IPS-18a (cell line): Measurements from ENCODE around the gene GGNBP2.
A peak's percentile ranks its signal among the peaks of the same experiment; 100 is the strongest.

ENCODE experiments used
- H3K27ac ChIP-seq: one replicate; pipeline ENCODE4 v1.5.1; 2013; ENCODE audit warnings: low read length
- H3K27me3 ChIP-seq: one replicate; pipeline ENCODE4 v1.6.1; 2013; ENCODE audit warnings: mild to moderate bottlenecking, low read length; ENCODE audit not compliant: control insufficient read depth, insufficient read depth
- H3K36me3 ChIP-seq: one replicate; pipeline ENCODE4 v1.6.1; 2013; ENCODE audit warnings: low read depth, low read length; ENCODE audit not compliant: control insufficient read depth
- H3K4me1 ChIP-seq: one replicate; pipeline ENCODE4 v1.6.1; 2013; ENCODE audit warnings: low read depth, low read length; ENCODE audit not compliant: control insufficient read depth
- H3K4me3 ChIP-seq: one replicate; pipeline ENCODE4 v1.5.1; 2013; ENCODE audit warnings: low read length
- H3K9ac ChIP-seq: one replicate; pipeline ENCODE4 v1.6.1; 2013; ENCODE audit warnings: mild to moderate bottlenecking, low read length, moderate library complexity
- H3K9me3 ChIP-seq: one replicate; pipeline ENCODE4 v1.6.1; 2013; ENCODE audit warnings: low read depth, low read length; ENCODE audit not compliant: control insufficient read depth

Gene GGNBP2

GRCh38 chr17:36525113-36525512 lies 19.6 kb upstream of the GGNBP2 start:
- H3K9ac ChIP-seq = no peak overlapping the region

DNA sequence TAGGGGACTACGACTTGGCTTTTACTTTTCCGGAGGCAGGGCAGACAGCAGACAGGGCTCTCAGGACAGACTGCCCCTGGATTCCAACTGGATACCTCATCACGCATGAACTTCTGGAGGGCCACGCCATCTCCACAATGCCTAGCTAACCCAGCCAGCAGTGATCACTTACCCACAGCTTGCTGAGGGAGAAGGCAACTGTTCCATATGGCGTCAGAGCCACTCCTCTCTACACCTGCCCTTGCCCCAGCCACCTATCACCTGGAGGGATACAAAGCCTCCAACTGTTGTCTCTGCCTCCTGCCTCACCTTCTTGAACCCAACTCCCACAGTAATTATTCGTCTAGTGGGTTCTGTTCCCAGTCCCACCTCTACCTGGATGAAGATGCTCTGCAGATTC lies 18.8 kb upstream of the GGNBP2 start:
- H3K4me3 ChIP-seq = no peak overlapping the region
- H3K9me3 ChIP-seq = no peaks in the 10 kb centered on the region
- H3K9ac ChIP-seq = no peak overlapping the region
- H3K27me3 ChIP-seq = no peaks in the 10 kb centered on the region
- no peaks in the 10 kb centered on the region for H3K4me1 ChIP-seq
- H3K27ac ChIP-seq = no peak overlapping the region
- peaks cover 64% of the 10 kb centered on the region for H3K36me3 ChIP-seq

More at GRCh38 chr17:36525113-36525512, 19.6 kb upstream of the GGNBP2 start:
- H3K36me3 ChIP-seq = peaks cover 72% of the 10 kb centered on the region
- no peak overlapping the region for H3K4me3 ChIP-seq
- H3K4me1 ChIP-seq = no peaks in the 10 kb centered on the region
- no peak overlapping the region for H3K27ac ChIP-seq
- no peaks in the 10 kb centered on the region for H3K9me3 ChIP-seq
- no peaks in the 10 kb centered on the region for H3K27me3 ChIP-seq

- H3K9me3 ChIP-seq = no peaks in the 10 kb centered on the region
- H3K27me3 ChIP-seq = no peaks in the 10 kb centered on the region
- no peaks in the 10 kb centered on the region for H3K4me1 ChIP-seq
- peaks cover 71% of the 10 kb centered on the region for H3K36me3 ChIP-seq
- no peak overlapping the region for H3K9ac ChIP-seq
- H3K27ac ChIP-seq = no peak overlapping the region
- H3K4me3 ChIP-seq = no peak overlapping the region
Observed at GRCh38 chr17:36527621-36528250, 17.0 kb upstream of the GGNBP2 start.

DNA sequence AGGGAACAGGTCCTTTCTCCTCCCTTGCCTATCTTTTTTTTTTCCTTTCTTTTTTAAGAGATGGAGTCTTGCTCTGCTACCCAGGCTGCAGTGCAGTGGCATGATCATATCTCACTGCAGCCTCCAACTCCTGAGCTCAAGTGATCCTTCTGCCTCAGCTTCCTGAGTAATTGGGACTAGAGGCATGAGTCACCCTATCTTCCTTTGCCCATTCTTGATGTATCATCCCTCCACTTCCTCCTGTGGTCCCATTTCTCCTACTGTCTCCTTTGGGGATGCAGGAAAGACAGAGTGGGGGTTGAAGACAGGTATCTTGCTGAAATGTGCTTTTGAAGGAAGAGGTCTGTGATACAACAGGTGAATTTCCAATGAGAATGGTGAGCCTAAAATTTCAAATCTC lies 15.6 kb upstream of the GGNBP2 start:
- Histone ChIP-seq H3K4me1 (peaks cover 6% of the 10 kb centered on the region), H3K27ac (no peak overlapping the region), H3K4me3 (no peak overlapping the region)

GRCh38 chr17:36532435-36532975 lies 12.2 kb upstream of the GGNBP2 start:
- Histone ChIP-seq H3K36me3 (peaks cover 54% of the 10 kb centered on the region), H3K27me3 (no peaks in the 10 kb centered on the region), H3K27ac (no peak overlapping the region), H3K9ac (no peak overlapping the region), H3K4me1 (peaks cover 11% of the 10 kb centered on the region), H3K9me3 (no peaks in the 10 kb centered on the region), H3K4me3 (no peak overlapping the region)

More for the DNA sequence above, 15.6 kb upstream of the GGNBP2 start:
- H3K9me3 ChIP-seq = no peaks in the 10 kb centered on the region
- H3K36me3 ChIP-seq = peaks cover 78% of the 10 kb centered on the region
- no peaks in the 10 kb centered on the region for H3K27me3 ChIP-seq
- H3K9ac ChIP-seq = no peak overlapping the region

DNA sequence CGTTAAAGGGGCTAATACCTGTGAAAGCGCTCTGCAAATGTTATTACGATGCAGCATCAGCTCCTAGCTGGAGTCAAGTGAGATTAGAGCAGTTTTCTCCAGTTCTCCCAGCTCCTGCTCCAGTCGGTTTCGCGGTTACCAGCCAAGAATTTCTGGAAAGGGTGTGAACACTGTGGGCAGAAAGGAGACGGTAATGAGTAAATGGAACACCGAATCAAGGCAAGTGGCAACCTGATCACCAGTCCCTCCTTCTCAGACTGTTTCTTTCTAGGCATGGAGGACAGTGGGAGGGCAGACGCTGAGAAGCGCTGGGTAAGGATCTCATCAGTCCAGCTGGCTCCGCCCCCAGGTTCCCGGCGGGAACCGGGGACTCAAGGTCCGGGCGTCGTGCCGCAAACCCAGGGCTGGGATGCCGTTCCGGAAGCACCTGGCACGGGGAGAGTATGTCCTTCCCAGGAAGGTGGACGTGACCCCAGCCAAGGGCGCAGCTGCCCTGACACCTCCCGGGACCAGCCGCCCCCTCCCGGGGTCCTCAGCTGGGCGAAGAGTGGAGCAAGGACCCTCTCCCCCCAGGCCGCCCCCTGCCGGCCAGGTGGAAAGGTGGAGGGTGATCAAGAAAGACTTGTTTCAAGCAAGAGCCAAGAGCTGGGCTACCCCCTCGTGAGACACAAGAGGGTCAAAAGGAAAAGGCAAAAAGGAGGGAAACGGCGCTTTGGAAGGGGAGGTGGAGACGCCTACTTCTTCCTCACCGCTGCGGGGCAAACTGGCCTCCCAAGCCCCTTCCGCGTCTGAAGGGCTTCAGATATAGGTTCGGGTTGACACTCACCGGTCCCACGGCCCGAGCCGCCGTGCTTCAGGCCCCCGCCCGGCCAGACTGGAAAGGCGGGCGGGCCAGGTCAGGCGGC lies 10.5 kb upstream of the GGNBP2 start:
- H3K4me3 ChIP-seq = peak overlapping the region; percentile 93
- peaks cover 11% of the 10 kb centered on the region for H3K4me1 ChIP-seq
- H3K27ac ChIP-seq = peak overlapping the region; percentile 97
- no peaks in the 10 kb centered on the region for H3K9me3 ChIP-seq
- peak overlapping the region; percentile 98 for H3K9ac ChIP-seq
- H3K27me3 ChIP-seq = no peaks in the 10 kb centered on the region
- H3K36me3 ChIP-seq = peaks cover 51% of the 10 kb centered on the region

GRCh38 chr17:36534840-36535668 lies 9.7 kb upstream of the GGNBP2 start, which contains the start of the genes MYO19 and PIGW:
Gene MYO19, minus strand, starts transcription at chr17:36534868. Its CDS starts 2,330 bp downstream, at chr17:36532538.
Gene PIGW, plus strand, starts transcription at chr17:36534987. Its CDS starts 2,115 bp downstream, at chr17:36537102.
- H3K9ac ChIP-seq = peak within 1 kb of the TSS; percentile 98
- no peaks in the 10 kb centered on the region for H3K27me3 ChIP-seq
- peaks cover 11% of the 10 kb centered on the region for H3K4me1 ChIP-seq
- peak within 1 kb of the TSS; percentile 97 for H3K27ac ChIP-seq
- H3K4me3 ChIP-seq = peak within 1 kb of the TSS; percentile 93
- no peaks in the 10 kb centered on the region for H3K9me3 ChIP-seq
- H3K36me3 ChIP-seq = peaks cover 42% of the 10 kb centered on the region

DNA sequence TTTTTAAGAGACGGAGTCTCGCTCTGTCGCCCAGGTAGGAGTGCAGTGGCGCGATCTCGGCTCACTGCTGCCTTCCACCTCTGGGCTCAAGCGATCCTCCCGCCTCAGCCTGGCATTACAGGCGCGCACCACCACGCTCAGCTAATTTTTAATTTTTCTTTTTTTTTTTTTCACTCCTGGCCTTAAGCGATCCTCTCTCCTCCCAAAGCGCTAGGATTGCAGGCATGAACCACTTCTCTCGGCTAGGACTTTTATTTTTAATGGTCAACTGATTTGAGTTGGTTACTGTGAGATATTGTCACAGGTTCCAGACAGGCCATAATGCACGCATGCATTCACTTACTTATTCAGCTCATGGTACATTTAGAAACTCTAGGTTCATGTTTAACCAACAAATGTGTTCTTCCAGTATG lies 9.0 kb upstream of the GGNBP2 start:
- peak overlapping the region; percentile 98 for H3K9ac ChIP-seq
- peaks cover 11% of the 10 kb centered on the region for H3K4me1 ChIP-seq
- peak overlapping the region; percentile 93 for H3K4me3 ChIP-seq
- H3K9me3 ChIP-seq = no peaks in the 10 kb centered on the region
- H3K27me3 ChIP-seq = no peaks in the 10 kb centered on the region
- peak overlapping the region; percentile 42 for H3K27ac ChIP-seq
- H3K36me3 ChIP-seq = peaks cover 42% of the 10 kb centered on the region

DNA sequence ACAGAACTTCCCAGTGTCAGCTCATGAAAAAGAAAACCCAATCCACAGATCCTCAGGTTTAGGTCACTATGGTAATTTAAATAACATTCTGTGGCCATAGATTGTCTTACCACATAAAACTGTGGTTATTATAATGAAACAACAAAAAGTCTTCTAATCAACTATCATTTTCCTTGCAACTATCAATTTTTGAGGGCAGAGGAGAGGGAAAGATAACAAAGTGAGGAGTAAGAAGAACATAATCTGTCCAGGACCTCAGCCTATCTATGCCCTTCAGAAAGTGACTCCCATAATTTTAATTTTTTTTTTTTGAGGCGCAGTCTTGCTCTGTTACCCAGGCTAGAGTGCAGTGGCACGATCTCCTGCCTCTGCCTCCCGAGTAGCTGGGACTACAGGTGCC lies 4.0 kb upstream of the GGNBP2 start:
- Histone ChIP-seq H3K9me3 (no peaks in the 10 kb centered on the region), H3K27me3 (no peaks in the 10 kb centered on the region), H3K4me1 (peaks cover 5% of the 10 kb centered on the region), H3K36me3 (peaks cover 19% of the 10 kb centered on the region), H3K9ac (no peak overlapping the region), H3K27ac (no peak overlapping the region), H3K4me3 (no peak overlapping the region)

- Histone ChIP-seq H3K9ac (no peak overlapping the region), H3K27me3 (no peaks in the 10 kb centered on the region), H3K4me1 (peaks cover 7% of the 10 kb centered on the region), H3K36me3 (peaks cover 8% of the 10 kb centered on the region), H3K27ac (no peak overlapping the region), H3K4me3 (no peak overlapping the region), H3K9me3 (no peaks in the 10 kb centered on the region)
Observed at GRCh38 chr17:36542755-36543154, 2.0 kb upstream of the GGNBP2 start.

- H3K27me3 ChIP-seq = no peaks in the 10 kb centered on the region
- no peaks in the 10 kb centered on the region for H3K36me3 ChIP-seq
- H3K9me3 ChIP-seq = no peaks in the 10 kb centered on the region
- H3K4me1 ChIP-seq = peaks cover 7% of the 10 kb centered on the region
- H3K27ac ChIP-seq = peak overlapping the region; percentile 88
- peak overlapping the region; percentile 79 for H3K4me3 ChIP-seq
- peak overlapping the region; percentile 96 for H3K9ac ChIP-seq
Observed at GRCh38 chr17:36544044-36544306, 744 bp upstream of the GGNBP2 start.
